ENCODE results near the gene RAP1A.

DNA sequence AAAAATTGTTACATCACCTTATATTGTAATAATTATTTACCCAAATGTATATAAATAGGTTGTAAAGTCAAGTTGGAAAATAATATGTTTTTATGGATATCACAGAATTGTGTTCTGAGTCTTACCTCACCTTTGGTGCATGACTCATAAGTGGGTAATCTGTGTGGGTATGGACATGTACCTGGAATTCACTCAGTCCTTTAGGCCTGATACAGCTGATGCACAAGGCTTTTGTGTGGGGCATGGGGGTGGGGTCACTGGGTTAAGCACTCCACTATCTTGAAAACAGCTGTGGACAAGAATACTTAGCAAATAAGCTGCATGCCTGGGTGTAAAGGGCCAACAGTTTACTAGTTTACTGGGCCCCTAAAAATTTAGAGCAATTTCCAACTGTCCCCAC, 85.2 kb downstream of the RAP1A start:
- no peak for TF ChIP-seq POLR2AphosphoS5 (IDR thresholded peaks at IDR 0.05; ENCODE audit: borderline replicate concordance, low read depth, low read length)
- no peak for TF ChIP-seq EZH2 (IDR thresholded peaks at IDR 0.05)
- TF ChIP-seq FOXP2 (optimal IDR thresholded peaks at IDR 0.05; ENCODE audit: control extremely low read depth, extremely low read length, insufficient read depth), result no peak
